OCI-LY3 (cell line): ENCODE results near the gene GFER.

Experiments used
- CTCF ChIP-seq: fragments of 200-600, 300-600 bp; sonication (generic); IDR thresholded peaks from 2 replicates; pipeline ENCODE4 v1.5.1; 2014; ENCODE audit warnings: antibody characterized with exemption, low read length, low read depth
- EZH2phosphoT487 ChIP-seq: fragments of 200-600 bp; shearing (Covaris generic); IDR thresholded peaks from 2 replicates; pipeline ENCODE4 v1.6.1; 2018; ENCODE audit warnings: antibody characterized with exemption, mixed run types, low read depth

GRCh38 chr16:1946495-1947368, 37.3 kb upstream of the GFER start:
- TF ChIP-seq CTCF, result no peak
- TF ChIP-seq EZH2phosphoT487, result no peak
